GM23338 (cell line): Measurements from ENCODE around the gene SELENOO. TPM values are rescaled to one million over a fixed set of nuclear protein-coding genes. Genes with fewer than 3 reads are reported as not detected.

ENCODE experiments used
- ATAC-seq: fragments of 200-7000 bp; cut with Tn5 transposase; 3 replicates; pipeline ENCODE4 v1.9.1; 2020
- DNase-seq: peaks from one replicate; pipeline ENCODE4 v3.0.0-alpha.2; 2015; ENCODE audit warnings: low spot score
- H2AFZ ChIP-seq: fragments of 200-600 bp; sonication (generic); 2 replicates; pipeline ENCODE4 v1.8.0; 2016; ENCODE audit warnings: antibody characterized with exemption, mild to moderate bottlenecking, moderate library complexity
- H3F3A ChIP-seq: fragments of 200-600 bp; sonication (generic); replicated peaks from 2 replicates; pipeline ENCODE4 v1.8.0; 2017; ENCODE audit warnings: antibody characterized with exemption, mixed run types, low read depth
- H3K27ac ChIP-seq: fragments of 200-600 bp; sonication (generic); 2 replicates; pipeline ENCODE4 v1.6.1; 2016; ENCODE audit warnings: low read depth
- H3K27me3 ChIP-seq: fragments of 200-600 bp; sonication (generic); 2 replicates; pipeline ENCODE4 v1.8.0; 2016; ENCODE audit warnings: mild to moderate bottlenecking, mixed run types, moderate library complexity; ENCODE audit not compliant: insufficient read depth
- H3K36me3 ChIP-seq: fragments of 200-600 bp; sonication (generic); 2 replicates; pipeline ENCODE4 v1.8.0; 2016; ENCODE audit warnings: mild to moderate bottlenecking; ENCODE audit not compliant: insufficient read depth
- H3K4me1 ChIP-seq: fragments of 200-600 bp; sonication (generic); 2 replicates; pipeline ENCODE4 v1.8.0; 2016; ENCODE audit warnings: mild to moderate bottlenecking, moderate library complexity; ENCODE audit not compliant: insufficient read depth
- H3K4me2 ChIP-seq: fragments of 200-600 bp; sonication (generic); 2 replicates; pipeline ENCODE4 v1.7.1; 2017; ENCODE audit warnings: mixed run types
- H3K4me3 ChIP-seq: fragments of 200-600 bp; sonication (generic); 2 replicates; pipeline ENCODE4 v1.6.1; 2016; ENCODE audit warnings: mixed run types
- H3K79me2 ChIP-seq: fragments of 200-600 bp; sonication (generic); replicated peaks from 2 replicates; pipeline ENCODE4 v1.8.0; 2017; ENCODE audit warnings: mild to moderate bottlenecking; ENCODE audit not compliant: insufficient read depth
- H3K9me2 ChIP-seq: fragments of 200-600 bp; sonication (generic); 2 replicates; pipeline ENCODE4 v1.8.0; 2017; ENCODE audit not compliant: insufficient read depth
- H4K20me1 ChIP-seq: fragments of 200-600 bp; sonication (generic); replicated peaks from 2 replicates; pipeline ENCODE4 v1.8.0; 2017; ENCODE audit warnings: mild to moderate bottlenecking; ENCODE audit not compliant: insufficient read depth
- H3K27ac Mint-ChIP-seq: 2 replicates; pipeline ENCODE4 v1.8.0; 2020; ENCODE audit warnings: inconsistent platforms, mild to moderate bottlenecking, moderate library complexity, mixed read lengths
- H3K27me3 Mint-ChIP-seq: 3 replicates; pipeline ENCODE4 v1.8.0; 2022; ENCODE audit warnings: low read depth, mild to moderate bottlenecking, moderate library complexity, mixed read lengths, inconsistent platforms; ENCODE audit not compliant: insufficient read depth, poor library complexity
- H3K36me3 Mint-ChIP-seq: 3 replicates; pipeline ENCODE4 v1.8.0; 2021; ENCODE audit warnings: low read depth, mild to moderate bottlenecking, inconsistent platforms, moderate library complexity, mixed read lengths
- H3K4me1 Mint-ChIP-seq: 3 replicates; pipeline ENCODE4 v1.8.0; 2020; ENCODE audit warnings: mild to moderate bottlenecking, inconsistent platforms, mixed read lengths
- H3K4me3 Mint-ChIP-seq: 3 replicates; pipeline ENCODE4 v1.8.0; 2021; ENCODE audit warnings: moderate library complexity, mild to moderate bottlenecking, inconsistent platforms, mixed read lengths
- H3K9me3 Mint-ChIP-seq: 3 replicates; pipeline ENCODE4 v1.8.0; 2020; ENCODE audit warnings: moderate library complexity, mild to moderate bottlenecking, inconsistent platforms, mixed read lengths
- CREB1 ChIP-seq: fragments of 250-450 bp; sonication (Bioruptor Pico); IDR thresholded peaks from 2 replicates; pipeline ENCODE4 v1.5.0; 2020; ENCODE audit warnings: low read depth, mild to moderate bottlenecking, moderate library complexity
- EZH2 ChIP-seq: fragments of 200-600 bp; sonication (generic); IDR thresholded peaks from one replicate; pipeline ENCODE4 v1.8.0; 2017; ENCODE audit warnings: antibody characterized with exemption, mild to moderate bottlenecking, low read depth; ENCODE audit not compliant: unreplicated experiment
- EZH2phosphoT487 ChIP-seq: fragments of 200-600 bp; sonication (generic); IDR thresholded peaks from one replicate; pipeline ENCODE4 v1.8.1; 2018; ENCODE audit warnings: antibody characterized with exemption; ENCODE audit not compliant: unreplicated experiment
- JUNB ChIP-seq: IDR thresholded peaks from one replicate; pipeline ENCODE4 v1.6.1; 2016; ENCODE audit warnings: antibody characterized with exemption; ENCODE audit not compliant: unreplicated experiment
- NANOG ChIP-seq: IDR thresholded peaks from 2 replicates; pipeline ENCODE4 v1.6.1; 2016; ENCODE audit warnings: antibody characterized with exemption, borderline replicate concordance
- POLR2AphosphoS5 ChIP-seq: IDR thresholded peaks from 2 replicates; pipeline ENCODE4 v1.6.1; 2016; ENCODE audit warnings: antibody characterized with exemption, low read depth
- STAT1 ChIP-seq: IDR thresholded peaks from one replicate; pipeline ENCODE4 v1.6.1; 2016; ENCODE audit warnings: antibody characterized with exemption; ENCODE audit not compliant: unreplicated experiment
- ZNF114 ChIP-seq: fragments of 250-450 bp; sonication (Bioruptor Pico); IDR thresholded peaks from 2 replicates; pipeline ENCODE4 v1.5.0; 2020; ENCODE audit warnings: mild to moderate bottlenecking, moderate library complexity
- ZNF331 ChIP-seq: fragments of 250-450 bp; sonication (Bioruptor Pico); IDR thresholded peaks from 2 replicates; pipeline ENCODE4 v1.5.0; 2020; ENCODE audit warnings: low read depth, mild to moderate bottlenecking, moderate library complexity
- polyA plus RNA-seq: library from polyadenylated mRNA; unstranded; fragments of >200 nt; fragmentation: Nextera tagmentation; extraction: Ambion mirVana; gene quantifications from 2 replicates; pipeline ENCODE4 v1.2.1, GENCODE V29; 2016
- total RNA-seq: library from RNA; depleted of rRNA; stranded (reverse); fragments of >200 nt; shearing (Covaris generic); gene quantifications from 2 replicates; pipeline ENCODE4 v1.2.3, GENCODE V29; 2014
- TF ChIP-seq, protein P1 (sequence below), 2 experiments: fragments of 200-600 bp in 1 of 2; sonication (generic) in 1 of 2; conservative IDR thresholded peaks; 2 replicates each; pipeline versions ENCODE4 v1.5.1 to v1.6.1; 2016 to 2017; ENCODE audit warnings: antibody characterized with exemption in 2 of 2, low read depth in 2 of 2, mild to moderate bottlenecking in 2 of 2, moderate library complexity in 1 of 2
- TF ChIP-seq, protein P2 (sequence below): fragments of 250-450 bp; sonication (Bioruptor Pico); IDR thresholded peaks from 2 replicates; pipeline ENCODE4 v1.5.0; 2020; ENCODE audit warnings: mild to moderate bottlenecking, moderate library complexity
- TF ChIP-seq, protein P3 (sequence below): IDR thresholded peaks from one replicate; pipeline ENCODE4 v1.6.1; 2018; ENCODE audit warnings: antibody characterized with exemption; ENCODE audit not compliant: unreplicated experiment

The SELENOO gene
- total and polyA plus RNA-seq, 2 experiments from 2014 or later = 6.8 to 21.3 TPM

DNA sequence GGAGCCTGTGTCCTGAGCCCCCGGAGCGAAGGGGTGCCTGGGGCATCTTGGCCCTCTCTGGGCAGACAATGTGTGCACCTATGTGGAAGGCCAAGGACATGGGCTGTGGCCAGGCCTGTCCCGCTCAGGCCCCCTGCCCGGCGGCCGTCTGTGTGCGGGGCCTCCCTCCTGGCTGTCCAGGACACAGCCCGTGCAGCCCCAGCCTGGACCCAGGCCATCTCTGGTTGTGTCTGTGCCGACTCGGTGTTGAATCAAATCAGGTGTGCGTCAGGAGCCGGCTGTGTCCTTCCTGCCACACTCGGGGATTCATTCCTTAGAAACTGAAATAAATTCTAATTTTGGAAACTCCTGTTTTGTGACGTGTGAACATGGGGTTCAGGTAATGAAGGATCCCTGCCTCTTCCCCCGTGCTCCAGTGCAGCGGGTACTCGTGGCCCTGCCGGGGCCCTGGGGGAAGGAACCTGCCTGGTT lies 1.5 kb upstream of the SELENOO start:
- H3K27me3 ChIP-seq = peaks cover 9% of the 10 kb centered on the region; the same call in 1 of the 2 replicates
- Mint-ChIP-seq H3K27me3 (peaks cover 8% of the 10 kb centered on the region), H3K4me3 (peak overlapping the region; percentile 69), H3K9me3 (peaks cover 6% of the 10 kb centered on the region; the same call in 1 of the 3 replicates), H3K27ac (no peak overlapping the region), H3K36me3 (peaks cover 20% of the 10 kb centered on the region), H3K4me1 (peaks cover 12% of the 10 kb centered on the region)
- peaks cover 8% of the 10 kb centered on the region; the same call in 1 of the 2 replicates for H3K4me1 ChIP-seq
- peaks cover 21% of the 10 kb centered on the region for H3K79me2 ChIP-seq
- H3K36me3 ChIP-seq = no peaks in the 10 kb centered on the region; the same call in 1 of the 2 replicates
- TF ChIP-seq STAT1 (no peak), EZH2phosphoT487 (no peak), EZH2 (no peak), CREB1 (CRISPR knock-in tag) (no peak), POLR2AphosphoS5 (no peak), JUNB (no peak), ZNF114 (CRISPR knock-in tag) (no peak), ZNF331 (CRISPR knock-in tag) (no peak), NANOG (no peak)
- TF ChIP-seq, protein P1, sequence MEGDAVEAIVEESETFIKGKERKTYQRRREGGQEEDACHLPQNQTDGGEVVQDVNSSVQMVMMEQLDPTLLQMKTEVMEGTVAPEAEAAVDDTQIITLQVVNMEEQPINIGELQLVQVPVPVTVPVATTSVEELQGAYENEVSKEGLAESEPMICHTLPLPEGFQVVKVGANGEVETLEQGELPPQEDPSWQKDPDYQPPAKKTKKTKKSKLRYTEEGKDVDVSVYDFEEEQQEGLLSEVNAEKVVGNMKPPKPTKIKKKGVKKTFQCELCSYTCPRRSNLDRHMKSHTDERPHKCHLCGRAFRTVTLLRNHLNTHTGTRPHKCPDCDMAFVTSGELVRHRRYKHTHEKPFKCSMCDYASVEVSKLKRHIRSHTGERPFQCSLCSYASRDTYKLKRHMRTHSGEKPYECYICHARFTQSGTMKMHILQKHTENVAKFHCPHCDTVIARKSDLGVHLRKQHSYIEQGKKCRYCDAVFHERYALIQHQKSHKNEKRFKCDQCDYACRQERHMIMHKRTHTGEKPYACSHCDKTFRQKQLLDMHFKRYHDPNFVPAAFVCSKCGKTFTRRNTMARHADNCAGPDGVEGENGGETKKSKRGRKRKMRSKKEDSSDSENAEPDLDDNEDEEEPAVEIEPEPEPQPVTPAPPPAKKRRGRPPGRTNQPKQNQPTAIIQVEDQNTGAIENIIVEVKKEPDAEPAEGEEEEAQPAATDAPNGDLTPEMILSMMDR (conservative IDR thresholded peaks at IDR 0.05; ENCODE audit: low read depth in 2 of 2) = no peak
- TF ChIP-seq, protein P2, sequence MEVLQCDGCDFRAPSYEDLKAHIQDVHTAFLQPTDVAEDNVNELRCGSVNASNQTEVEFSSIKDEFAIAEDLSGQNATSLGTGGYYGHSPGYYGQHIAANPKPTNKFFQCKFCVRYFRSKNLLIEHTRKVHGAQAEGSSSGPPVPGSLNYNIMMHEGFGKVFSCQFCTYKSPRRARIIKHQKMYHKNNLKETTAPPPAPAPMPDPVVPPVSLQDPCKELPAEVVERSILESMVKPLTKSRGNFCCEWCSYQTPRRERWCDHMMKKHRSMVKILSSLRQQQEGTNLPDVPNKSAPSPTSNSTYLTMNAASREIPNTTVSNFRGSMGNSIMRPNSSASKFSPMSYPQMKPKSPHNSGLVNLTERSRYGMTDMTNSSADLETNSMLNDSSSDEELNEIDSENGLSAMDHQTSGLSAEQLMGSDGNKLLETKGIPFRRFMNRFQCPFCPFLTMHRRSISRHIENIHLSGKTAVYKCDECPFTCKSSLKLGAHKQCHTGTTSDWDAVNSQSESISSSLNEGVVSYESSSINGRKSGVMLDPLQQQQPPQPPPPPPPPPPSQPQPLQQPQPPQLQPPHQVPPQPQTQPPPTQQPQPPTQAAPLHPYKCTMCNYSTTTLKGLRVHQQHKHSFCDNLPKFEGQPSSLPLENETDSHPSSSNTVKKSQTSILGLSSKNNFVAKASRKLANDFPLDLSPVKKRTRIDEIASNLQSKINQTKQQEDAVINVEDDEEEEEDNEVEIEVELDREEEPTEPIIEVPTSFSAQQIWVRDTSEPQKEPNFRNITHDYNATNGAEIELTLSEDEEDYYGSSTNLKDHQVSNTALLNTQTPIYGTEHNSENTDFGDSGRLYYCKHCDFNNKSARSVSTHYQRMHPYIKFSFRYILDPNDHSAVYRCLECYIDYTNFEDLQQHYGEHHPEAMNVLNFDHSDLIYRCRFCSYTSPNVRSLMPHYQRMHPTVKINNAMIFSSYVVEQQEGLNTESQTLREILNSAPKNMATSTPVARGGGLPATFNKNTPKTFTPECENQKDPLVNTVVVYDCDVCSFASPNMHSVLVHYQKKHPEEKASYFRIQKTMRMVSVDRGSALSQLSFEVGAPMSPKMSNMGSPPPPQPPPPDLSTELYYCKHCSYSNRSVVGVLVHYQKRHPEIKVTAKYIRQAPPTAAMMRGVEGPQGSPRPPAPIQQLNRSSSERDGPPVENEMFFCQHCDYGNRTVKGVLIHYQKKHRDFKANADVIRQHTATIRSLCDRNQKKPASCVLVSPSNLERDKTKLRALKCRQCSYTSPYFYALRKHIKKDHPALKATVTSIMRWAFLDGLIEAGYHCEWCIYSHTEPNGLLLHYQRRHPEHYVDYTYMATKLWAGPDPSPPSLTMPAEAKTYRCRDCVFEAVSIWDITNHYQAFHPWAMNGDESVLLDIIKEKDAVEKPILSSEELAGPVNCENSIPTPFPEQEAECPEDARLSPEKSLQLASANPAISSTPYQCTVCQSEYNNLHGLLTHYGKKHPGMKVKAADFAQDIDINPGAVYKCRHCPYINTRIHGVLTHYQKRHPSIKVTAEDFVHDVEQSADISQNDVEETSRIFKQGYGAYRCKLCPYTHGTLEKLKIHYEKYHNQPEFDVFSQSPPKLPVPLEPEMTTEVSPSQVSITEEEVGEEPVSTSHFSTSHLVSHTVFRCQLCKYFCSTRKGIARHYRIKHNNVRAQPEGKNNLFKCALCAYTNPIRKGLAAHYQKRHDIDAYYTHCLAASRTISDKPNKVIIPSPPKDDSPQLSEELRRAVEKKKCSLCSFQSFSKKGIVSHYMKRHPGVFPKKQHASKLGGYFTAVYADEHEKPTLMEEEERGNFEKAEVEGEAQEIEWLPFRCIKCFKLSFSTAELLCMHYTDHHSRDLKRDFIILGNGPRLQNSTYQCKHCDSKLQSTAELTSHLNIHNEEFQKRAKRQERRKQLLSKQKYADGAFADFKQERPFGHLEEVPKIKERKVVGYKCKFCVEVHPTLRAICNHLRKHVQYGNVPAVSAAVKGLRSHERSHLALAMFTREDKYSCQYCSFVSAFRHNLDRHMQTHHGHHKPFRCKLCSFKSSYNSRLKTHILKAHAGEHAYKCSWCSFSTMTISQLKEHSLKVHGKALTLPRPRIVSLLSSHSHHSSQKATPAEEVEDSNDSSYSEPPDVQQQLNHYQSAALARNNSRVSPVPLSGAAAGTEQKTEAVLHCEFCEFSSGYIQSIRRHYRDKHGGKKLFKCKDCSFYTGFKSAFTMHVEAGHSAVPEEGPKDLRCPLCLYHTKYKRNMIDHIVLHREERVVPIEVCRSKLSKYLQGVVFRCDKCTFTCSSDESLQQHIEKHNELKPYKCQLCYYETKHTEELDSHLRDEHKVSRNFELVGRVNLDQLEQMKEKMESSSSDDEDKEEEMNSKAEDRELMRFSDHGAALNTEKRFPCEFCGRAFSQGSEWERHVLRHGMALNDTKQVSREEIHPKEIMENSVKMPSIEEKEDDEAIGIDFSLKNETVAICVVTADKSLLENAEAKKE (CRISPR knock-in tag) = no peak
- TF ChIP-seq, protein P3, sequence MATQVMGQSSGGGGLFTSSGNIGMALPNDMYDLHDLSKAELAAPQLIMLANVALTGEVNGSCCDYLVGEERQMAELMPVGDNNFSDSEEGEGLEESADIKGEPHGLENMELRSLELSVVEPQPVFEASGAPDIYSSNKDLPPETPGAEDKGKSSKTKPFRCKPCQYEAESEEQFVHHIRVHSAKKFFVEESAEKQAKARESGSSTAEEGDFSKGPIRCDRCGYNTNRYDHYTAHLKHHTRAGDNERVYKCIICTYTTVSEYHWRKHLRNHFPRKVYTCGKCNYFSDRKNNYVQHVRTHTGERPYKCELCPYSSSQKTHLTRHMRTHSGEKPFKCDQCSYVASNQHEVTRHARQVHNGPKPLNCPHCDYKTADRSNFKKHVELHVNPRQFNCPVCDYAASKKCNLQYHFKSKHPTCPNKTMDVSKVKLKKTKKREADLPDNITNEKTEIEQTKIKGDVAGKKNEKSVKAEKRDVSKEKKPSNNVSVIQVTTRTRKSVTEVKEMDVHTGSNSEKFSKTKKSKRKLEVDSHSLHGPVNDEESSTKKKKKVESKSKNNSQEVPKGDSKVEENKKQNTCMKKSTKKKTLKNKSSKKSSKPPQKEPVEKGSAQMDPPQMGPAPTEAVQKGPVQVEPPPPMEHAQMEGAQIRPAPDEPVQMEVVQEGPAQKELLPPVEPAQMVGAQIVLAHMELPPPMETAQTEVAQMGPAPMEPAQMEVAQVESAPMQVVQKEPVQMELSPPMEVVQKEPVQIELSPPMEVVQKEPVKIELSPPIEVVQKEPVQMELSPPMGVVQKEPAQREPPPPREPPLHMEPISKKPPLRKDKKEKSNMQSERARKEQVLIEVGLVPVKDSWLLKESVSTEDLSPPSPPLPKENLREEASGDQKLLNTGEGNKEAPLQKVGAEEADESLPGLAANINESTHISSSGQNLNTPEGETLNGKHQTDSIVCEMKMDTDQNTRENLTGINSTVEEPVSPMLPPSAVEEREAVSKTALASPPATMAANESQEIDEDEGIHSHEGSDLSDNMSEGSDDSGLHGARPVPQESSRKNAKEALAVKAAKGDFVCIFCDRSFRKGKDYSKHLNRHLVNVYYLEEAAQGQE = no peak
- ATAC-seq = no peak; the same call in 2 of the 3 replicates
- H3F3A ChIP-seq = peaks cover 14% of the 10 kb centered on the region
- no peak overlapping the region; the same call in 1 of the 2 replicates for H3K27ac ChIP-seq
- peak overlapping the region; percentile 87 for H3K4me2 ChIP-seq
- H3K4me3 ChIP-seq = peak overlapping the region; percentile 72
- H2AFZ ChIP-seq = no peak overlapping the region
- no peaks in the 10 kb centered on the region for H3K9me2 ChIP-seq
- no peak for DNase-seq
- peaks cover 17% of the 10 kb centered on the region for H4K20me1 ChIP-seq
